GM19351 (cell line): ENCODE data around the gene CFAP54.
"Not testable (repeated sequence)": the region's sequence is repeated elsewhere in the genome, so short reads cannot be mapped to it uniquely, and the experiment has no call there.

ENCODE experiments used
- ATAC-seq: cut with Tn5 transposase; IDR thresholded peaks from one replicate; pipeline ENCODE4 v1.9.1; 2021; ENCODE audit warnings: mild to moderate bottlenecking, moderate library complexity; ENCODE audit not compliant: unreplicated experiment

CFAP54 gene

GRCh38 chr12:96489392-96490056 lies at the start of gene CFAP54:
Gene CFAP54 (plus strand): TSS chr12:96489577. CDS start chr12:96489610, 33 bp downstream.
- peak; percentile 93 for ATAC-seq

- ATAC-seq: no peak
Observed at GRCh38 chr12:96441816-96442215, 47.6 kb upstream of the CFAP54 start.

GRCh38 chr12:96442906-96443305 lies 46.5 kb upstream of the CFAP54 start:
- ATAC-seq: no peak

GRCh38 chr12:96444399-96444798 lies 45.0 kb upstream of the CFAP54 start:
- ATAC-seq: no peak

GRCh38 chr12:96445691-96446583 lies 43.4 kb upstream of the CFAP54 start:
- ATAC-seq: peak; percentile 99

GRCh38 chr12:96447256-96447655 lies 42.1 kb upstream of the CFAP54 start:
- no peak for ATAC-seq

GRCh38 chr12:96448300-96448699 lies 41.1 kb upstream of the CFAP54 start:
- no peak for ATAC-seq

- ATAC-seq: no peak
Observed at GRCh38 chr12:96452261-96452922, 37.0 kb upstream of the CFAP54 start.

GRCh38 chr12:96454396-96454795 lies 35.0 kb upstream of the CFAP54 start:
- ATAC-seq: no peak

- ATAC-seq: peak; percentile 92
Observed at GRCh38 chr12:96456265-96456974, 33.0 kb upstream of the CFAP54 start.

GRCh38 chr12:96457191-96457930 lies 32.0 kb upstream of the CFAP54 start:
- peak; percentile 13 for ATAC-seq

- ATAC-seq: not testable (repeated sequence)
Observed at GRCh38 chr12:96459281-96459680, 30.1 kb upstream of the CFAP54 start.

- ATAC-seq: no peak
Observed at GRCh38 chr12:96462571-96463280, 26.7 kb upstream of the CFAP54 start.

- no peak for ATAC-seq
Observed at GRCh38 chr12:96465896-96466295, 23.5 kb upstream of the CFAP54 start.

GRCh38 chr12:96466939-96467751 lies 22.2 kb upstream of the CFAP54 start:
- ATAC-seq: no peak

GRCh38 chr12:96471368-96472050 lies 17.9 kb upstream of the CFAP54 start:
- no peak for ATAC-seq

GRCh38 chr12:96472384-96472783 lies 17.0 kb upstream of the CFAP54 start:
- no peak for ATAC-seq

- no peak for ATAC-seq
Observed at GRCh38 chr12:96473394-96474093, 15.8 kb upstream of the CFAP54 start.
